ENCODE data around the gene MTREX.
"Not testable (repeated sequence)": the region's sequence is repeated elsewhere in the genome, so short reads cannot be mapped to it uniquely, and the experiment has no call there.

The MTREX gene

GRCh38 chr5:55305345-55305744, 2.4 kb upstream of the MTREX start:
- peaks cover 11% of the 10 kb centered on the region for H3K36me3 ChIP-seq (ENCODE audit: insufficient read depth, low read length)
- peak overlapping the region; percentile 86 for H3K4me3 ChIP-seq (ENCODE audit: low read length)
- H3K9ac ChIP-seq (ENCODE audit: low read depth, low read length): peak overlapping the region; percentile 95
- peaks cover 33% of the 10 kb centered on the region for H3K4me1 ChIP-seq (ENCODE audit: control insufficient read depth, insufficient read depth, low read length)
- no peaks in the 10 kb centered on the region for H3K9me3 ChIP-seq (replicated peaks; ENCODE audit: low read length)
- no peaks in the 10 kb centered on the region for H3K27me3 ChIP-seq (ENCODE audit: control insufficient read depth, insufficient read depth, low read length)
- peak overlapping the region; percentile 91 for H3K4me2 ChIP-seq (ENCODE audit: low read length)

GRCh38 chr5:55306641-55307382, 977 bp upstream of the MTREX start:
- no peaks in the 10 kb centered on the region for H3K9me3 ChIP-seq (replicated peaks; ENCODE audit: low read length)
- no peaks in the 10 kb centered on the region for H3K27me3 ChIP-seq (ENCODE audit: control insufficient read depth, insufficient read depth, low read length)
- H3K4me1 ChIP-seq (ENCODE audit: control insufficient read depth, insufficient read depth, low read length): peaks cover 33% of the 10 kb centered on the region
- H3K36me3 ChIP-seq (ENCODE audit: insufficient read depth, low read length): peaks cover 8% of the 10 kb centered on the region
- H3K4me2 ChIP-seq (ENCODE audit: low read length): peak overlapping the region; percentile 91
- H3K4me3 ChIP-seq (ENCODE audit: low read length): peak overlapping the region; percentile 86
- peak overlapping the region; percentile 95 for H3K9ac ChIP-seq (ENCODE audit: low read depth, low read length)

- peaks cover 33% of the 10 kb centered on the region for H3K4me1 ChIP-seq (ENCODE audit: control insufficient read depth, insufficient read depth, low read length)
- no peaks in the 10 kb centered on the region for H3K27me3 ChIP-seq (ENCODE audit: control insufficient read depth, insufficient read depth, low read length)
- H3K9me3 ChIP-seq (replicated peaks; ENCODE audit: low read length): no peaks in the 10 kb centered on the region
- peak overlapping the region; percentile 91 for H3K4me2 ChIP-seq (ENCODE audit: low read length)
- H3K36me3 ChIP-seq (ENCODE audit: insufficient read depth, low read length): peaks cover 3% of the 10 kb centered on the region
- peak overlapping the region; percentile 95 for H3K9ac ChIP-seq (ENCODE audit: low read depth, low read length)
- peak overlapping the region; percentile 86 for H3K4me3 ChIP-seq (ENCODE audit: low read length)
Measured at GRCh38 chr5:55308254-55308836, 556 bp downstream of the MTREX start.

GRCh38 chr5:55313870-55314617, 6.3 kb downstream of the MTREX start:
- H3K9me3 ChIP-seq (replicated peaks; ENCODE audit: low read length): no peaks in the 10 kb centered on the region
- peaks cover 3% of the 10 kb centered on the region for H3K36me3 ChIP-seq (ENCODE audit: insufficient read depth, low read length)
- H3K4me2 ChIP-seq (ENCODE audit: low read length): no peak overlapping the region
- H3K4me1 ChIP-seq (ENCODE audit: control insufficient read depth, insufficient read depth, low read length): peaks cover 8% of the 10 kb centered on the region
- no peak overlapping the region for H3K9ac ChIP-seq (ENCODE audit: low read depth, low read length)
- H3K27me3 ChIP-seq (ENCODE audit: control insufficient read depth, insufficient read depth, low read length): no peaks in the 10 kb centered on the region
- H3K4me3 ChIP-seq (ENCODE audit: low read length): no peak overlapping the region

- Histone ChIP-seq H3K4me1 (ENCODE audit: control insufficient read depth, insufficient read depth, low read length) (peaks cover 12% of the 10 kb centered on the region), H3K9me3 (replicated peaks; ENCODE audit: low read length) (no peaks in the 10 kb centered on the region), H3K9ac (ENCODE audit: low read depth, low read length) (no peak overlapping the region), H3K4me3 (ENCODE audit: low read length) (no peak overlapping the region), H3K27me3 (ENCODE audit: control insufficient read depth, insufficient read depth, low read length) (no peaks in the 10 kb centered on the region), H3K36me3 (ENCODE audit: insufficient read depth, low read length) (no peaks in the 10 kb centered on the region), H3K4me2 (ENCODE audit: low read length) (no peak overlapping the region)
Measured at GRCh38 chr5:55316289-55316688, 8.5 kb downstream of the MTREX start.

GRCh38 chr5:55316837-55317236, 9.0 kb downstream of the MTREX start:
- H3K27me3 ChIP-seq (ENCODE audit: control insufficient read depth, insufficient read depth, low read length): no peaks in the 10 kb centered on the region
- no peaks in the 10 kb centered on the region for H3K9me3 ChIP-seq (replicated peaks; ENCODE audit: low read length)
- no peaks in the 10 kb centered on the region for H3K36me3 ChIP-seq (ENCODE audit: insufficient read depth, low read length)
- no peak overlapping the region for H3K9ac ChIP-seq (ENCODE audit: low read depth, low read length)
- H3K4me2 ChIP-seq (ENCODE audit: low read length): no peak overlapping the region
- H3K4me1 ChIP-seq (ENCODE audit: control insufficient read depth, insufficient read depth, low read length): peaks cover 12% of the 10 kb centered on the region
- no peak overlapping the region for H3K4me3 ChIP-seq (ENCODE audit: low read length)

- not testable (repeated sequence) for H3K4me2 ChIP-seq (ENCODE audit: low read length); H3K36me3 ChIP-seq (ENCODE audit: insufficient read depth, low read length); H3K9me3 ChIP-seq (replicated peaks; ENCODE audit: low read length); H3K4me3 ChIP-seq (ENCODE audit: low read length); H3K9ac ChIP-seq (ENCODE audit: low read depth, low read length); H3K27me3 ChIP-seq (ENCODE audit: control insufficient read depth, insufficient read depth, low read length)
- H3K4me1 ChIP-seq (ENCODE audit: control insufficient read depth, insufficient read depth, low read length): peaks cover 12% of the 10 kb centered on the region
Measured at GRCh38 chr5:55318237-55318636, 10.4 kb downstream of the MTREX start.

- no peak overlapping the region for H3K4me2 ChIP-seq (ENCODE audit: low read length)
- H3K27me3 ChIP-seq (ENCODE audit: control insufficient read depth, insufficient read depth, low read length): no peaks in the 10 kb centered on the region
- peaks cover 12% of the 10 kb centered on the region for H3K4me1 ChIP-seq (ENCODE audit: control insufficient read depth, insufficient read depth, low read length)
- H3K4me3 ChIP-seq (ENCODE audit: low read length): no peak overlapping the region
- H3K9ac ChIP-seq (ENCODE audit: low read depth, low read length): no peak overlapping the region
- peaks cover 3% of the 10 kb centered on the region for H3K36me3 ChIP-seq (ENCODE audit: insufficient read depth, low read length)
- H3K9me3 ChIP-seq (replicated peaks; ENCODE audit: low read length): no peaks in the 10 kb centered on the region
Measured at GRCh38 chr5:55319491-55319890, 11.7 kb downstream of the MTREX start.

- H3K4me3 ChIP-seq (ENCODE audit: low read length): no peak overlapping the region
- no peaks in the 10 kb centered on the region for H3K9me3 ChIP-seq (replicated peaks; ENCODE audit: low read length)
- peaks cover 5% of the 10 kb centered on the region for H3K36me3 ChIP-seq (ENCODE audit: insufficient read depth, low read length)
- H3K4me2 ChIP-seq (ENCODE audit: low read length): peak overlapping the region; percentile 3
- peaks cover 12% of the 10 kb centered on the region for H3K4me1 ChIP-seq (ENCODE audit: control insufficient read depth, insufficient read depth, low read length)
- no peaks in the 10 kb centered on the region for H3K27me3 ChIP-seq (ENCODE audit: control insufficient read depth, insufficient read depth, low read length)
- no peak overlapping the region for H3K9ac ChIP-seq (ENCODE audit: low read depth, low read length)
Measured at GRCh38 chr5:55320571-55320970, 12.8 kb downstream of the MTREX start.

- Histone ChIP-seq H3K4me3 (ENCODE audit: low read length) (no peak overlapping the region), H3K27me3 (ENCODE audit: control insufficient read depth, insufficient read depth, low read length) (no peaks in the 10 kb centered on the region), H3K9me3 (replicated peaks; ENCODE audit: low read length) (no peaks in the 10 kb centered on the region), H3K4me1 (ENCODE audit: control insufficient read depth, insufficient read depth, low read length) (peaks cover 12% of the 10 kb centered on the region), H3K4me2 (ENCODE audit: low read length) (no peak overlapping the region), H3K9ac (ENCODE audit: low read depth, low read length) (no peak overlapping the region), H3K36me3 (ENCODE audit: insufficient read depth, low read length) (peaks cover 14% of the 10 kb centered on the region)
Measured at GRCh38 chr5:55324006-55324405, 16.2 kb downstream of the MTREX start.

- H3K36me3 ChIP-seq (ENCODE audit: insufficient read depth, low read length): peaks cover 14% of the 10 kb centered on the region
Measured at GRCh38 chr5:55324815-55325418, 17.1 kb downstream of the MTREX start.

More at GRCh38 chr5:55324815-55325418, 17.1 kb downstream of the MTREX start:
- H3K4me2 ChIP-seq (ENCODE audit: low read length): no peak overlapping the region
- H3K4me1 ChIP-seq (ENCODE audit: control insufficient read depth, insufficient read depth, low read length): peaks cover 9% of the 10 kb centered on the region
- H3K9ac ChIP-seq (ENCODE audit: low read depth, low read length): no peak overlapping the region
- no peaks in the 10 kb centered on the region for H3K27me3 ChIP-seq (ENCODE audit: control insufficient read depth, insufficient read depth, low read length)
- H3K9me3 ChIP-seq (replicated peaks; ENCODE audit: low read length): no peaks in the 10 kb centered on the region
- no peak overlapping the region for H3K4me3 ChIP-seq (ENCODE audit: low read length)

All from skeletal muscle satellite cell (primary cell).